ENCODE data around the gene RICTOR. TPM values are rescaled to one million over a fixed set of nuclear protein-coding genes. Genes with fewer than 3 reads are reported as not detected.
"Not testable (repeated sequence)": the region's sequence is repeated elsewhere in the genome, so short reads cannot be mapped to it uniquely, and the experiment has no call there.

RICTOR gene
- total RNA-seq, 1 donor from 2014 or later, result 35.0 TPM

- no peak for FAIRE-seq
These were observed 79.8 kb downstream of the RICTOR start for GRCh38 chr5:38994324-38994927.

GRCh38 chr5:38989974-38990719 is 84.1 kb downstream of the RICTOR start:
- H3K27me3 ChIP-seq (ENCODE audit: control insufficient read depth, insufficient read depth, low read length); FAIRE-seq; H3K4me3 ChIP-seq (ENCODE audit: low read depth, low read length); DNase-seq (ENCODE audit: low read depth); H3K36me3 ChIP-seq (ENCODE audit: control insufficient read depth, insufficient read depth, low read length): not testable (repeated sequence)

More at GRCh38 chr5:38994324-38994927, 79.8 kb downstream of the RICTOR start:
- Histone ChIP-seq H3K27me3 (ENCODE audit: control insufficient read depth, insufficient read depth, low read length) (no peaks in the 10 kb centered on the region), H3K36me3 (ENCODE audit: control insufficient read depth, insufficient read depth, low read length) (no peaks in the 10 kb centered on the region), H3K4me3 (ENCODE audit: low read depth, low read length) (no peak overlapping the region)
- peak; percentile 68 for DNase-seq (ENCODE audit: low read depth)
- TF ChIP-seq CTCF (IDR thresholded peaks at IDR 0.05; ENCODE audit: insufficient read depth, low read length, severe bottlenecking), result peak; percentile 66

- no peak for DNase-seq (ENCODE audit: low read depth)
- no peak overlapping the region for H3K4me3 ChIP-seq (ENCODE audit: low read depth, low read length)
- H3K36me3 ChIP-seq (ENCODE audit: control insufficient read depth, insufficient read depth, low read length), result no peaks in the 10 kb centered on the region
- no peaks in the 10 kb centered on the region for H3K27me3 ChIP-seq (ENCODE audit: control insufficient read depth, insufficient read depth, low read length)
- FAIRE-seq, result no peak
- no peak for TF ChIP-seq CTCF (IDR thresholded peaks at IDR 0.05; ENCODE audit: insufficient read depth, low read length, severe bottlenecking)
These were observed 88.2 kb downstream of the RICTOR start for GRCh38 chr5:38985909-38986452.

- H3K27me3 ChIP-seq (ENCODE audit: control insufficient read depth, insufficient read depth, low read length), result no peaks in the 10 kb centered on the region
- H3K36me3 ChIP-seq (ENCODE audit: control insufficient read depth, insufficient read depth, low read length), result no peaks in the 10 kb centered on the region
- H3K4me3 ChIP-seq (ENCODE audit: low read depth, low read length), result no peak overlapping the region
- no peak for DNase-seq (ENCODE audit: low read depth)
- TF ChIP-seq CTCF (IDR thresholded peaks at IDR 0.05; ENCODE audit: insufficient read depth, low read length, severe bottlenecking), result no peak
- FAIRE-seq, result no peak
These were observed 94.7 kb downstream of the RICTOR start for GRCh38 chr5:38979535-38979934.

- FAIRE-seq, result no peak
- no peaks in the 10 kb centered on the region for H3K36me3 ChIP-seq (ENCODE audit: control insufficient read depth, insufficient read depth, low read length)
- no peak for TF ChIP-seq CTCF (IDR thresholded peaks at IDR 0.05; ENCODE audit: insufficient read depth, low read length, severe bottlenecking)
These were observed 96.2 kb downstream of the RICTOR start for GRCh38 chr5:38978036-38978435.

GRCh38 chr5:38968665-38969064 is 105.5 kb downstream of the RICTOR start:
- Histone ChIP-seq H3K27me3 (ENCODE audit: control insufficient read depth, insufficient read depth, low read length) (no peaks in the 10 kb centered on the region), H3K36me3 (ENCODE audit: control insufficient read depth, insufficient read depth, low read length) (peaks cover 2% of the 10 kb centered on the region), H3K4me3 (ENCODE audit: low read depth, low read length) (no peak overlapping the region)
- FAIRE-seq, result no peak
- no peak for DNase-seq (ENCODE audit: low read depth)
- no peak for TF ChIP-seq CTCF (IDR thresholded peaks at IDR 0.05; ENCODE audit: insufficient read depth, low read length, severe bottlenecking)

More at GRCh38 chr5:38978036-38978435, 96.2 kb downstream of the RICTOR start:
- no peak for DNase-seq (ENCODE audit: low read depth)
- H3K4me3 ChIP-seq (ENCODE audit: low read depth, low read length), result no peak overlapping the region
- H3K27me3 ChIP-seq (ENCODE audit: control insufficient read depth, insufficient read depth, low read length), result no peaks in the 10 kb centered on the region
